ENCODE data around the gene NACC1. TPM values are rescaled to one million over a fixed set of nuclear protein-coding genes. Genes with fewer than 3 reads are reported as not detected.

Gene NACC1
- total and polyA plus RNA-seq, 12 donors, result 12.4 to 67.0 (median 40.1) TPM

DNA sequence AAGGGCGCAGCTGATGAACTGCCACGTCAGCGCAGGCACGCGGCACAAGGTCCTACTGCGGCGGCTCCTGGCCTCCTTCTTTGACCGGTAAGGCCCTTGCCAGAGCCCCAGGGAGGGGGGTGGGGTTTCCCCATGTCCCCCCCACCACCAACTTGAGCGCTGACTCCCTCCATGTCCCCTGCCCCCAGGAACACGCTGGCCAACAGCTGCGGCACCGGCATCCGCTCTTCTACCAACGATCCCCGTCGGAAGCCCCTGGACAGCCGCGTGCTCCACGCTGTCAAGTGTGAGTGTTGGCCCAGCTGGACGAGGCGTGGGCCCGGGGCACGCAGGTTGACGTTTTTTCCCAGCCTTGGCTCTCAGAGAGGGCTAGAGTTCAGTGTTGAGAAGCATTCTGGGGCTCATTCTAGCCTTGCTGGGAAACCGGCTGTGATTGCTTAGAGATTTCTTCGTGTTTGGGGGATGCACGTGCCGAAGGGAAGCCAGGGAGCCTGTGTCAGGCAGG, 19.3 kb downstream of the NACC1 start:
- Histone ChIP-seq H3K27me3 (no peaks in the 10 kb centered on the region), H3K27ac (no peak overlapping the region), H3K36me3 (replicated peaks in 1 of 2) (peaks cover 0 to 37% of the 10 kb centered on the region in 2 donors), H3K4me1 (replicated peaks in 1 of 2) (no peaks in the 10 kb centered on the region), H3K9me3 (replicated peaks in 1 of 3) (no peaks in the 10 kb centered on the region), H3K4me3 (no peak overlapping the region)
- DNase-seq, result no peak
- no peak for TF ChIP-seq POLR2A (IDR thresholded peaks at IDR 0.05)
- TF ChIP-seq, protein P1, sequence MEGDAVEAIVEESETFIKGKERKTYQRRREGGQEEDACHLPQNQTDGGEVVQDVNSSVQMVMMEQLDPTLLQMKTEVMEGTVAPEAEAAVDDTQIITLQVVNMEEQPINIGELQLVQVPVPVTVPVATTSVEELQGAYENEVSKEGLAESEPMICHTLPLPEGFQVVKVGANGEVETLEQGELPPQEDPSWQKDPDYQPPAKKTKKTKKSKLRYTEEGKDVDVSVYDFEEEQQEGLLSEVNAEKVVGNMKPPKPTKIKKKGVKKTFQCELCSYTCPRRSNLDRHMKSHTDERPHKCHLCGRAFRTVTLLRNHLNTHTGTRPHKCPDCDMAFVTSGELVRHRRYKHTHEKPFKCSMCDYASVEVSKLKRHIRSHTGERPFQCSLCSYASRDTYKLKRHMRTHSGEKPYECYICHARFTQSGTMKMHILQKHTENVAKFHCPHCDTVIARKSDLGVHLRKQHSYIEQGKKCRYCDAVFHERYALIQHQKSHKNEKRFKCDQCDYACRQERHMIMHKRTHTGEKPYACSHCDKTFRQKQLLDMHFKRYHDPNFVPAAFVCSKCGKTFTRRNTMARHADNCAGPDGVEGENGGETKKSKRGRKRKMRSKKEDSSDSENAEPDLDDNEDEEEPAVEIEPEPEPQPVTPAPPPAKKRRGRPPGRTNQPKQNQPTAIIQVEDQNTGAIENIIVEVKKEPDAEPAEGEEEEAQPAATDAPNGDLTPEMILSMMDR (IDR thresholded peaks at IDR 0.05), result no peak
- 92 to 95% (median 94%) methylated on average over 24 to 28 of the region's 28 CpGs for WGBS, 4 donors
- intact Hi-C loops (cut with DNase I), result no loop called here

DNA sequence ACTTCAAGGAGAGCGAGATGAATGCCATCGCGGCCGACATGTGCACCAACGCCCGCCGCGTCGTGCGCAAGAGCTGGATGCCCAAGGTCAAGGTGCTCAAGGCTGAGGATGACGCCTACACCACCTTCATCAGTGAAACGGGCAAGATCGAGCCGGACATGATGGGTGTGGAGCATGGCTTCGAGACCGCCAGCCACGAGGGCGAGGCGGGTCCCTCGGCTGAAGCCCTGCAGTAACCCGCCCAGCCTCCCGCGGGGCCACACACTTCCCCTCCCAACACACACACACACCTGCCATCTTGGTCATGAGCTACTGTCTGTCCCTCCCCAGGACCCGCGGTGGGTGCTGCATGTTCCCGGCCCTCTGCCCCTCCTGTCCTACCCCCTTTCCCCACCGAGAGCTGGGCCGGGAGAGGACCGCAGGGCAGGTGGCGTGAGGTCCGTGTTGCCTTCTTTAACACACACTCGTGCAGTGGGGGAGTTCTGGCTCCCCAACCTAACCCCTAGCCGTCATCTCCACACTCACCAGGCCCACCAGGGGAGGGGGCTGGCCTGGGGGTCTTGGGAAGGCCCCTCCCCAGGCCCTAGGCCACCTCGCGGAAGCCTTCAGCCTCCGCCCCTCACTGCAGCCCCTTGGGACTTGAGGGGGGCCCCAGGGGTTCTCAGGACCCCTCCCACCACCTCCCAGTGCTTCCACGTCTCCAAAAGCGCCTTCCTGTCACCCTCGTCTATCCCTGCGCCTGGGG, 20.3 kb downstream of the NACC1 start:
- TF ChIP-seq POLR2A (IDR thresholded peaks at IDR 0.05), result no peak
- TF ChIP-seq, protein P1 (IDR thresholded peaks at IDR 0.05), result no peak
- WGBS, 4 donors, result 82 to 86% (median 85%) methylated on average over 19 to 40 of the region's 40 CpGs
- Histone ChIP-seq H3K4me3 (no peak overlapping the region), H3K4me1 (replicated peaks in 1 of 2) (no peaks in the 10 kb centered on the region), H3K9me3 (replicated peaks in 1 of 3) (no peaks in the 10 kb centered on the region), H3K36me3 (replicated peaks in 1 of 2) (peaks cover 0 to 37% of the 10 kb centered on the region in 2 donors), H3K27ac (no peak overlapping the region), H3K27me3 (no peaks in the 10 kb centered on the region)
- DNase-seq, result no peak
- intact Hi-C loops (cut with DNase I), result no loop called here

DNA sequence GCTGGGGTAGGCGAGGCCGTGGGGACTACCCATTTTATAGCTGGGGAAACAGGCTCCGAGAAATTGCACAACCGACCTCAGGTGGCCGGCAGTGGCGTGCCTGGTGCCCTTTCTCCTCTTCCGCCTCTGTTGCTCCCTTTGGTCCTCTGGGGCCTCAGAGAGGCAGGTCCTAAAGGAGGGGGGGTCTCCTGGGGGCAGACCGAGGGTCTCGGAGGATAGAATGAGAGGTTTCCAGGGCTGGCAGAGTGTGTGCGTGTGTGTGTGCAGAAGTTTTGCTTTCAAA, 20.8 kb downstream of the NACC1 start:
- no peak overlapping the region for H3K27ac ChIP-seq
- TF ChIP-seq POLR2A (IDR thresholded peaks at IDR 0.05), result no peak
- TF ChIP-seq, protein P1 (IDR thresholded peaks at IDR 0.05), result no peak
- no peaks in the 10 kb centered on the region for H3K4me1 ChIP-seq (replicated peaks in 1 of 2)
- no peaks in the 10 kb centered on the region for H3K9me3 ChIP-seq (replicated peaks in 1 of 3)
- H3K4me3 ChIP-seq, result no peak overlapping the region
- no peaks in the 10 kb centered on the region for H3K27me3 ChIP-seq
- H3K36me3 ChIP-seq (replicated peaks in 1 of 2), result peaks cover 0 to 40% of the 10 kb centered on the region in 2 donors
- intact Hi-C loops (cut with DNase I), result no loop called here
- 71 to 90% (median 86%) methylated on average over 6 to 10 of the region's 10 CpGs for WGBS, 4 donors
- no peak for DNase-seq

DNA sequence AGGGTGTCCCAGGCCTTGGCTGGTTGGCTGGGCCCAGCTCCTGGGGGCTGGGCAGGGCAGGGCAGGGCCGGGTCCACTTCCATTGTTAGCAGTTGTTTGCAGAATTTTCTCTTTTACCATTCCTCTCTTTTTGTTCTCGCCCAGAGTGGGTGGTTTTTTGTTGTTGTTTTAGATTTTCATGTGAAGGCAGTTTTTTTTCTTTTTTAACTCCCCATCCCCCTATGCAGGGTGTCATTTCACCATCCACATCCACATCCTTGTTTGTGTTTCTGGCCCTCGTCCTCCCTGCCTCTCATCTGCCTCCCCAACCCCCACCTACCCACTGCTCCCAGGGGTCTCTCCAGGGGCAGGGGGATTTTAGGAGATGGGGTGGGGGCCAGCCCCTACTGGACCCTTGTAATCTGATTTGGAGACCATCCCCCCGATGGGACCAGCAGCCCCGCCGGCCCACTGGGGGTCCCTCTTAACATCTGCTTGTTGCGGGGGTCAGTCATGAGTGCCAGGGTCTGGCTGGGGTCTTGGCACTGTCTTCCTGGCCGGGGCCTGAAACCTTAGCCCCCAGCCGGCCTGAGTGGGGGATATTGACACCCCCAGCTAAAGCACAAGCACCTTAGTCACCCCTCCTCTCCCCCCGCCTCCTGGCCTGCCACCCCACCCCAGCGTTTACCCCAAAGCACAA, 21.7 kb downstream of the NACC1 start:
- Histone ChIP-seq H3K4me3 (no peak overlapping the region), H3K9me3 (replicated peaks in 1 of 3) (no peaks in the 10 kb centered on the region), H3K4me1 (replicated peaks in 1 of 2) (no peaks in the 10 kb centered on the region), H3K36me3 (replicated peaks in 1 of 2) (peaks cover 0 to 49% of the 10 kb centered on the region in 2 donors), H3K27ac (no peak overlapping the region), H3K27me3 (no peaks in the 10 kb centered on the region)
- no peak for TF ChIP-seq POLR2A (IDR thresholded peaks at IDR 0.05)
- TF ChIP-seq, protein P1 (IDR thresholded peaks at IDR 0.05), result no peak
- WGBS, 4 donors, result 77 to 84% (median 83%) methylated on average over 8 to 11 of the region's 11 CpGs
- intact Hi-C loops (cut with DNase I), result no loop called here
- DNase-seq, result no peak

Measured in adrenal gland (tissue), 12 donors.